Progenitor cell of endocrine pancreas (in vitro differentiated cells): ENCODE data around the gene TBC1D8. TPM values are rescaled to one million over a fixed set of nuclear protein-coding genes. Genes with fewer than 3 reads are reported as not detected.
"Not testable (repeated sequence)": the region's sequence is repeated elsewhere in the genome, so short reads cannot be mapped to it uniquely, and the experiment has no call there.

Experiments
- DNase-seq: peaks from one replicate; pipeline ENCODE4 v3.0.0; 2021; ENCODE audit warnings: low spot score; ENCODE audit not compliant: unreplicated experiment
- H3K27ac Mint-ChIP-seq: 2 replicates; pipeline ENCODE4 v1.8.0; 2021; ENCODE audit warnings: mild to moderate bottlenecking, moderate library complexity, mixed read lengths
- H3K27me3 Mint-ChIP-seq: 2 replicates; pipeline ENCODE4 v1.8.0; 2021; ENCODE audit warnings: mixed read lengths
- H3K36me3 Mint-ChIP-seq: 2 replicates; pipeline ENCODE4 v1.8.0; 2022; ENCODE audit warnings: mixed read lengths; ENCODE audit not compliant: insufficient read depth
- H3K4me1 Mint-ChIP-seq: 2 replicates; pipeline ENCODE4 v1.8.0; 2021; ENCODE audit warnings: low read depth, mixed read lengths
- H3K4me3 Mint-ChIP-seq: 2 replicates; pipeline ENCODE4 v1.8.0; 2021; ENCODE audit warnings: low read depth, mild to moderate bottlenecking, moderate library complexity, mixed read lengths
- H3K9me3 Mint-ChIP-seq: 2 replicates; pipeline ENCODE4 v1.8.0; 2021; ENCODE audit warnings: low read depth, mixed read lengths
- total RNA-seq: library from RNA; stranded (reverse); gene quantifications from 2 replicates; pipeline ENCODE4 v1.2.1, GENCODE V29; 2021
- TF ChIP-seq, protein P1 (sequence below): fragments of 200-600 bp; sonication (generic); IDR thresholded peaks from one replicate; pipeline ENCODE4 v1.5.0; 2021; ENCODE audit warnings: antibody characterized with exemption, mild to moderate bottlenecking; ENCODE audit not compliant: unreplicated experiment

The TBC1D8 gene
- total RNA-seq, 1 donor from 2014 or later: 34.8 TPM

DNA sequence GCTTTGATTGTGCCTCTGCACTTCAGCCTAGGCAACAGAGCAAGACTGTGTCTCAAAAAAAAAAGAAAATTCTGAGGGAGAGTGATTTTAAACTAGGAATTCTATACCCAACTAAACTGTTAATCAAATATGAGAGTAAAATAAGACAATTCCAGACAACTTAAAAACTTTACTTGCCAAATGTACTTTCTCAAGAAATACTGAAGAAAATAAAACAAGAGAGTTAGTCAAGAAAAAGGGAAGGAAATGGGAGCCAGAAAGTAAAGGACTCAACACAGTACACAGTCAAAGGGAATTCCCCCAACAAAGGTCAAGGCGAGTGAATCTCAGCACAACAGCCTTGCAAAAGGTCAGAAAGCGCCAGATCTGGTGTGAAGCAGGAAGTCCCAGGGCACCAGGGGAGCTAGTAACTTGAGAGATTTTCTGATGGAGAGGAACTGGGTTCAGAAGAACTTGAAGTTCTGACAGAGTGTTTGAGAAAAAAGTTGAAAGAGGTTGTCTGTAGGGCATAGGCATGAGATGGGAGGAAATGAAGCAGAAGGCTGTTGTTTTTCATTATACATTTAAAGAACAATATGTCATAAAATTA lies 22.6 kb upstream of the TBC1D8 start:
- H3K9me3 Mint-ChIP-seq: peaks cover 16% of the 10 kb centered on the region
- TF ChIP-seq, protein P1, sequence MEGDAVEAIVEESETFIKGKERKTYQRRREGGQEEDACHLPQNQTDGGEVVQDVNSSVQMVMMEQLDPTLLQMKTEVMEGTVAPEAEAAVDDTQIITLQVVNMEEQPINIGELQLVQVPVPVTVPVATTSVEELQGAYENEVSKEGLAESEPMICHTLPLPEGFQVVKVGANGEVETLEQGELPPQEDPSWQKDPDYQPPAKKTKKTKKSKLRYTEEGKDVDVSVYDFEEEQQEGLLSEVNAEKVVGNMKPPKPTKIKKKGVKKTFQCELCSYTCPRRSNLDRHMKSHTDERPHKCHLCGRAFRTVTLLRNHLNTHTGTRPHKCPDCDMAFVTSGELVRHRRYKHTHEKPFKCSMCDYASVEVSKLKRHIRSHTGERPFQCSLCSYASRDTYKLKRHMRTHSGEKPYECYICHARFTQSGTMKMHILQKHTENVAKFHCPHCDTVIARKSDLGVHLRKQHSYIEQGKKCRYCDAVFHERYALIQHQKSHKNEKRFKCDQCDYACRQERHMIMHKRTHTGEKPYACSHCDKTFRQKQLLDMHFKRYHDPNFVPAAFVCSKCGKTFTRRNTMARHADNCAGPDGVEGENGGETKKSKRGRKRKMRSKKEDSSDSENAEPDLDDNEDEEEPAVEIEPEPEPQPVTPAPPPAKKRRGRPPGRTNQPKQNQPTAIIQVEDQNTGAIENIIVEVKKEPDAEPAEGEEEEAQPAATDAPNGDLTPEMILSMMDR: no peak
- H3K4me3 Mint-ChIP-seq: no peak overlapping the region

DNA sequence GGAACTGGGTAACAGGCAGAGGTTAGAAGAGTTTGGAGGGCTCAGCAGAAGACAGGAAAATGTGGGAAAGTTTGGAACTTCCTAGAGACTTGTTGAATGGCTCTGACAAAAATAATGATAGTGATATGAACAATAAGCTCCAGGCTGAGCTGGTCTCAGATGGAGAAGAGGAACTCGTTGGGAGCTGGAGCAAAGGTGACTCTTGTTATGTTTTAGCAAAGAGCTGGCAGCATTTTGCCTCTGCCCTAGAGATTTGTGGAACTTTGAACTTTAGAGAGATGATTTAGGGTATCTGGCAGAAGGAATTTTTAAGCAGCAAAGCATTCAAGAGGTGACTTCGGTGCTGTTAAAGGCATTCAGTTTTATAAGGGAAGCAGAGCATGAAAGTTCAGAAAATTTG lies 18.6 kb upstream of the TBC1D8 start:
- H3K4me1 Mint-ChIP-seq, H3K27me3 Mint-ChIP-seq, DNase-seq, H3K27ac Mint-ChIP-seq, H3K4me3 Mint-ChIP-seq: not testable (repeated sequence)
- H3K9me3 Mint-ChIP-seq: peaks cover 30% of the 10 kb centered on the region
- H3K36me3 Mint-ChIP-seq: peaks cover 14% of the 10 kb centered on the region

More for the DNA sequence above, 22.6 kb upstream of the TBC1D8 start:
- Mint-ChIP-seq H3K36me3 (peaks cover 9% of the 10 kb centered on the region), H3K4me1 (peaks cover 3% of the 10 kb centered on the region), H3K27me3 (no peaks in the 10 kb centered on the region), H3K27ac (no peak overlapping the region)
- DNase-seq: no peak

DNA sequence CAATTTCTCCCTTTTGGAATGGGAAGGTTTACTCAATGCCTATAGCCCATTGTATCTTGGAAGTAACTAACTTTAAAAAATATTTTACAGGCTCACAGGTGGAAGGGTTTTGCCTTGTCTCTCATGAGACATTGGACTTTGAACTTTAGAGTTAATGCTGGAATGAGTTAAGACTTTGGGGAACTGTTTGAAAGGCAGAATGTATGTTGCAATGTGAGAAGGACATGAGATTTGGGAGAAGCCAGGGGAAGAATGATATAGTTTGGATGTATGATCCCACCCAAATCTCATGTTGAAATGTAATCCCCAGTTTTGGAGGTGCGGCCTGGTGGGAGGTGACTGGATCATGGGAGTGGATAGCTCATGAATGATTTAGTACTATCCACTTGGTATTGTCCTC lies 17.5 kb upstream of the TBC1D8 start:
- Mint-ChIP-seq H3K9me3 (peaks cover 25% of the 10 kb centered on the region), H3K36me3 (peaks cover 11% of the 10 kb centered on the region), H3K27me3 (no peaks in the 10 kb centered on the region), H3K27ac (no peak overlapping the region), H3K4me1 (no peaks in the 10 kb centered on the region), H3K4me3 (no peak overlapping the region)
- TF ChIP-seq, protein P1: no peak
- DNase-seq: no peak

DNA sequence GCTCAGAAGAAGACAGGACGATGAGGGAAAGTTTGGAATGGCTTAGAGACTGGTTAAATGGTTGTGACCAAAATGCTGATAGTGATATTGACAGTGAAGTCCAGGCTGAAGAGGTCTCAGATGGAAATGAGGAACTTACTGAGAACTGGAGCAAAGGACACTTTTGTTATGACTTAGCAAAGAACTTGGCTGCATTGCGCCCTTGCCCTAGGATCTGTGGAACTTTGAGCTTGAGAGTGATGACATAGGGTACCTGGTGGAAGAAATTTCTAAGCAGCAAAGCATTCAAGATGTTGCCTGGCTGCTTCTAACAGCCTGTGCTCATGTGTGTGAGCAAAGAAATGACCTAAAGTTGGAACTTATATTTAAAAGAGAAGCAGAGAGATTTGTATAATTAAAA lies 16.4 kb upstream of the TBC1D8 start:
- not testable (repeated sequence) for H3K4me1 Mint-ChIP-seq, H3K27me3 Mint-ChIP-seq, H3K4me3 Mint-ChIP-seq, DNase-seq, H3K36me3 Mint-ChIP-seq, H3K27ac Mint-ChIP-seq
- H3K9me3 Mint-ChIP-seq: peaks cover 22% of the 10 kb centered on the region

DNA sequence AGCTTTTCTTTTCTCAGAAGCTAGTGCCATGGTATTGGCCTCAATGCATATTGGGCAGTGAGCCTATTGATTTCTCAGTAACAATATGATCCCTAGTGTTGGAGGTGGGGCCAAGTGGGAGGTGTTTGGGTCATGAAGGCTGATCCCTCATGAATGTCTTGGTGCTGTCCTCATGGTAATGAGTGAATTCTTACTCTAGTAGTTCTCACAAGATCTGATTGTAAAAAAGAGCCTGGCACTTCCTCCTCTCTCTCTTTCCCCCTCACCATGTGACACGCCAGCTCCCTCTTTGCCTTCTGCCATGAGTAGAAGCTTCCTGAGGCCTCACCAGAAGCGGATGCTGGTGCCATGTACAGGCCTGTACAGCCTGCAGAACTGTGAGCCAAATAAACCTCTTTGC lies 12.8 kb upstream of the TBC1D8 start:
- Mint-ChIP-seq H3K9me3 (peaks cover 15% of the 10 kb centered on the region), H3K4me3 (no peak overlapping the region), H3K27ac (no peak overlapping the region), H3K27me3 (no peaks in the 10 kb centered on the region), H3K4me1 (peaks cover 1% of the 10 kb centered on the region), H3K36me3 (peaks cover 5% of the 10 kb centered on the region)
- DNase-seq: no peak
- TF ChIP-seq, protein P1: no peak

DNA sequence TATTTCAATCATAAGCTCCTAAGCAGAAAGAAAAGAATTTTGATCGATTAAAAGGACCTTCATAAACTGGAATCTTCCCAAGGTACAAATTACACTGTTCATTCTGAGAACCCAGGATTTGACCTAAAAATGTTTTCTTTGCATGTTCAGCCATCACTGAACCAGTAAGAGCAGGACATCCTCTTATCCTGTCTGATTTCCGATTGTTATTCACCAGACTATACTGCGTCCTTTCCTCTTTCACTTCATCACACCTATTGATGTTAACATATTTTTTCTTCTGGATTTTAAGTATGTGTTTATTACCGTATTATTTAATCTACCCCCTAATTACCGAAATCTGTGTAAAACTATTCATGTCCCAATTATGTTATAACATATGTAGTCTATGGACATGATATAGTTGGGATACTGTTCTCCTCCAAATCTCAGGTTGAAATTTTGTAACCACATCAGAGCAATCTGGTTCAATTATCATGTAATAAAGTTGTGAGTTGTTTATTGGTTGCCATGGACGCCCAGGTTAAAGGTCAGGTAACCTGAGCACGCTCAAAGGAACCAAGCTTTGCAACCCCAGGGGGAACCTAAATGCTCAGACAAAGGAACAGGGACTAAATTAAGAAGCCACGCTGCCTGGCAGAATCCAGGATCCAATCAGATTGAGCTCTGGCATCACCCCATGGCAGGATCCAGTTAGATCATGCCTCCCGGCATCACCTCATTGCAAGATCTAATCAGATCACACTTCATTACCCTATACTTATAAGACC lies 11.6 kb upstream of the TBC1D8 start:
- H3K4me3 Mint-ChIP-seq: no peak overlapping the region
- peaks cover 5% of the 10 kb centered on the region for H3K36me3 Mint-ChIP-seq
- no peaks in the 10 kb centered on the region for H3K27me3 Mint-ChIP-seq
- H3K4me1 Mint-ChIP-seq: peaks cover 4% of the 10 kb centered on the region
- TF ChIP-seq, protein P1: no peak
- H3K9me3 Mint-ChIP-seq: peaks cover 10% of the 10 kb centered on the region
- H3K27ac Mint-ChIP-seq: no peak overlapping the region
- no peak for DNase-seq
